BJ (cell line): Measurements from ENCODE around the gene PLD4. TPM values are rescaled to one million over a fixed set of nuclear protein-coding genes. Genes with fewer than 3 reads are reported as not detected.

Experiments
- CTCF ChIA-PET: fragments of 350-600 bp; formaldehyde crosslinking; extraction: SDS; loops from one replicate; lab custom pipeline; 2021; ENCODE audit warnings: antibody characterized with exemption, inconsistent platforms; lab: Yijun Ruan, JAX
- POLR2A ChIA-PET: fragments of 300-600 bp; sonication (Branson Sonifier 250); formaldehyde crosslinking; extraction: SDS; loops from one replicate; lab custom pipeline; 2021; ENCODE audit warnings: antibody characterized with exemption; lab: Charles Lee
- DNase-seq: peaks from one replicate; pipeline ENCODE4 v3.0.0-alpha.2; 2011; ENCODE audit warnings: low read depth
- H3K27me3 ChIP-seq: 2 replicates; pipeline ENCODE4 v1.6.0; 2011; ENCODE audit warnings: low read length; ENCODE audit not compliant: control insufficient read depth, insufficient read depth
- H3K36me3 ChIP-seq: 2 replicates; pipeline ENCODE4 v1.5.1; 2011; ENCODE audit warnings: low read length; ENCODE audit not compliant: control insufficient read depth, insufficient read depth
- H3K4me3 ChIP-seq: 2 replicates; pipeline ENCODE4 v1.5.1; 2011; ENCODE audit warnings: low read depth, mild to moderate bottlenecking, control low read depth, low read length
- polyA plus RNA-seq: library from polyadenylated mRNA; depleted of rRNA; stranded (reverse); fragments of >200 nt; gene quantifications from 2 replicates; pipeline ENCODE4 v1.2.3, GENCODE V29; 2011
- TF ChIP-seq, protein P1 (sequence below): IDR thresholded peaks from 2 replicates; pipeline ENCODE4 v1.5.1; 2011; ENCODE audit warnings: low read depth, mild to moderate bottlenecking, control low read depth, inconsistent platforms, low read length, moderate library complexity; ENCODE audit not compliant: insufficient read depth

PLD4 gene
- polyA plus RNA-seq, 1 experiment: 0.02 TPM

DNA sequence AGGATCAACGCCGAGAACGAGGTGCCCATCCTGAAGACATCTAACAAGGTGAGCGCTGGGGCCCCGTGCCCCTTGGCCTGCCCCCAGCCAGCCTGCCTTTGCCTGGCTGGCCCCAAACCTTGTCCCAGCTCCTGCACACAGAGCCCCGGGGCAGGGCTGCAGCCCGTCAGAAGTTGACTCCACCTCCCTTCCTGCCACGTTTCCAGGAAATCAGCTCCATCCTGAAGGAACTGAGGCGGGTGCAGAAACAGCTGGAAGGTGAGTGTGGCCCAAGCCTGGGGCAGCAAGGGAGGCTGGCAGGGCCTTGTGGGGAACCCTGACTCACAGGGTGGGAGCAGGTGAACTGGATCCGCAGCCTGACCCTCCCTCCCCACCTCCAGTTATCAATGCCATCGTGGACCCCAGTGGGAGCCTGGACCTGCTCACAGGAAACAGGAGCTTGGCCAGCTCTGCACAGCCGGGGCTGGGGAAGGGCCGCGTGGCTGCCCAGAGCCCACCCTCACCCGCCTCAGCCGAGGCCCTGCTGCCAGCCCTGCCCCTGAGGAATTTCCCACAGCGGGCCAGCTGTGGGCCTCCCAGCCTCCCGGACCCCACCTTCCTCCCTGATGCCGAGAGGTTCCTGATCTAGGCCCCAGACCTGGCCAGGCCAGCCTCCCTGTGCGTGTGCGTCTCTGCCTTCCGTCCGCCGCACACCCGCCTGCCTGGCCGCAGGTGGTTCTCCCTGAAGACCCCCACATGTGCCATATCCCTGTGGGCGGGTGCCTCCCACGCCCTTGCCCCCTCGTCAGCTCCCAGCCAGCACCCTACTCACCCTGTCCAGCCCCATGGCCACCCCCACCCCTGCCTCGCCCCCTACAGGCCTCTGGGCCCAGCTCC lies 30.1 kb upstream of the PLD4 start:
- H3K4me3 ChIP-seq: no peak overlapping the region
- CTCF ChIA-PET: interaction anchor here (0.5 to 4.5 kb wide), 6 partner anchors 10 to 151 kb away, joined by 3 to 55 read pairs (median 4); no protein-coding TSS in a partner anchor
- TF ChIP-seq, protein P1, sequence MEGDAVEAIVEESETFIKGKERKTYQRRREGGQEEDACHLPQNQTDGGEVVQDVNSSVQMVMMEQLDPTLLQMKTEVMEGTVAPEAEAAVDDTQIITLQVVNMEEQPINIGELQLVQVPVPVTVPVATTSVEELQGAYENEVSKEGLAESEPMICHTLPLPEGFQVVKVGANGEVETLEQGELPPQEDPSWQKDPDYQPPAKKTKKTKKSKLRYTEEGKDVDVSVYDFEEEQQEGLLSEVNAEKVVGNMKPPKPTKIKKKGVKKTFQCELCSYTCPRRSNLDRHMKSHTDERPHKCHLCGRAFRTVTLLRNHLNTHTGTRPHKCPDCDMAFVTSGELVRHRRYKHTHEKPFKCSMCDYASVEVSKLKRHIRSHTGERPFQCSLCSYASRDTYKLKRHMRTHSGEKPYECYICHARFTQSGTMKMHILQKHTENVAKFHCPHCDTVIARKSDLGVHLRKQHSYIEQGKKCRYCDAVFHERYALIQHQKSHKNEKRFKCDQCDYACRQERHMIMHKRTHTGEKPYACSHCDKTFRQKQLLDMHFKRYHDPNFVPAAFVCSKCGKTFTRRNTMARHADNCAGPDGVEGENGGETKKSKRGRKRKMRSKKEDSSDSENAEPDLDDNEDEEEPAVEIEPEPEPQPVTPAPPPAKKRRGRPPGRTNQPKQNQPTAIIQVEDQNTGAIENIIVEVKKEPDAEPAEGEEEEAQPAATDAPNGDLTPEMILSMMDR: no peak
- no peaks in the 10 kb centered on the region for H3K27me3 ChIP-seq
- no peak for DNase-seq
- peaks cover 5% of the 10 kb centered on the region; the same call in 1 of the 2 replicates for H3K36me3 ChIP-seq
- POLR2A ChIA-PET: no interaction called here

DNA sequence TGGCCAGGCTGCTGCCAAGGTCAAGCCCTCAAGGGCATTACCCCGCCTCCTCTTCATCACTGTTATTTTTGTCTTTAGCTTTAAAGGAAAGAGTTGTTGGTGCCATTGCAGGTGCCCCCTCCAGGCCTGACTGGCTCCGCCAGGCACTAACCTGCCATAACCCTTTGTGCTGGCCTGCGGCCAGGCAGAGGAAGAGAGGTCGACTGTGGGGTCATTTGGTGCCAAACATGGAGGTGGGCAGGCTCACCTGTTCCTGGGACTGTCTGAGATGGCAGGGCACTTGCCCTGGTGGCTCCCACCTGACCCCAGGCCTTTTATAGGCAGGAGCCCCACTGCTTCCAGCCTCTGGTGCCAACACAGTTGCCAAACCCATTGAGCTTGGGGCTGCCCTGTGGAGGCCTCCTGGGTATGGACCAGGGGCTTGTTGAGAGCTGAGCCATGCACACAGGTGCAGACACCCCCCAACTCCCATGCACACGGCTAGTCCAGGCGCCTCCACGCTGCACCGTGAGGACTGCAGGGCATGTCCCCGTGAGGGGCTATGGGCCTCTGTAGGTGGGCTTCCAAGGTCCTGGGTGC lies 29.4 kb upstream of the PLD4 start:
- TF ChIP-seq, protein P1: no peak
- POLR2A ChIA-PET: no interaction called here
- peaks cover 4% of the 10 kb centered on the region; the same call in 1 of the 2 replicates for H3K36me3 ChIP-seq
- CTCF ChIA-PET: interaction anchor here (0.5 to 4.5 kb wide), 15 partner anchors 9 to 151 kb away, joined by 3 to 55 read pairs (median 4); no protein-coding TSS in a partner anchor
- H3K27me3 ChIP-seq: no peaks in the 10 kb centered on the region
- DNase-seq: no peak
- H3K4me3 ChIP-seq: no peak overlapping the region

DNA sequence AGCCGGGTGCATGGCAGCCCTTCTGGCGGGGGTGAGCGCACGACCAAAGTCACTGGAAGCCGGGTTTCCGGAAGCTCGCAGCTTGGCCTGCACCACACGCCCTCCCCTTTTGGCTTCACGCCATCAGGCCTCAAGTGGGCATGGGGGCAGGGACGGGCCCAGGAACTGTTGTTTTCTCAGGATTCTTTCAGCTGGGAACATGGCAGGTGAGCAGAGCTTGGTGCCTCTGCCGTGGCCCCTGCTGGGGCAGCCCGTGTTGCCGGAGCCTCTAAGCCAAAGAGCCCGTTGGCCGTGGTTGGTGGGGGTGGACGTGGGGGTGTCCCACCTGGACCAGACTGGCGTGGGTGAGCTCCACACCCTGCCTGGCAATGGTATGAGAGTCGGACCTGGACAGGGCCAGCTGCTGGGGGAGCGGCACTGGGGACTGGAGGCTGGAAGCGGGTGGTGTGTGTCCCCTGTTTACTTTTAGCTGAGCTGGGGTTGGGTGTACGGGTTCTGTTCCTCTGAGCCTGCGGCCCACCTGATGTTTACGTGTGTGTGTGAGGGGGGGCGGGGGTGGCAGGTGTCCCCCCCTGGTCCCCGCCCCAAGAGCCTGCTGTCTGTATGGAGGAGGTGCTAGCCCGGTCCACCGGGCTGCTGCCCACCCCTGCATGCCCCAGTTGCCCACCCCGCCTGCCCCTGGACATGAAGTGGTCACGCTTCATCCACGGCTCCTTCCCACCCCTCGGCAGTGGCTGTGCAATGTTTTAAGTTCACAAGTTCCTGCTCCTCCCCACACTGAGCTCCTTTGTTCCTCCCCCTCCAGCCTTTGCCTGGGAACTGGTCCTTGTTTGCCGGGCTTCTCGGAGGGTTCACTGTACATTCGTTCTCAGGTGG lies 28.7 kb upstream of the PLD4 start:
- ChIA-PET CTCF (interaction anchor here (0.9 to 4.5 kb wide), 15 partner anchors 8 to 150 kb away, joined by 3 to 55 read pairs (median 4); no protein-coding TSS in a partner anchor), POLR2A (no interaction called here)
- Histone ChIP-seq H3K4me3 (no peak overlapping the region), H3K36me3 (peaks cover 4% of the 10 kb centered on the region; the same call in 1 of the 2 replicates), H3K27me3 (no peaks in the 10 kb centered on the region)
- no peak for DNase-seq
- TF ChIP-seq, protein P1: no peak

DNA sequence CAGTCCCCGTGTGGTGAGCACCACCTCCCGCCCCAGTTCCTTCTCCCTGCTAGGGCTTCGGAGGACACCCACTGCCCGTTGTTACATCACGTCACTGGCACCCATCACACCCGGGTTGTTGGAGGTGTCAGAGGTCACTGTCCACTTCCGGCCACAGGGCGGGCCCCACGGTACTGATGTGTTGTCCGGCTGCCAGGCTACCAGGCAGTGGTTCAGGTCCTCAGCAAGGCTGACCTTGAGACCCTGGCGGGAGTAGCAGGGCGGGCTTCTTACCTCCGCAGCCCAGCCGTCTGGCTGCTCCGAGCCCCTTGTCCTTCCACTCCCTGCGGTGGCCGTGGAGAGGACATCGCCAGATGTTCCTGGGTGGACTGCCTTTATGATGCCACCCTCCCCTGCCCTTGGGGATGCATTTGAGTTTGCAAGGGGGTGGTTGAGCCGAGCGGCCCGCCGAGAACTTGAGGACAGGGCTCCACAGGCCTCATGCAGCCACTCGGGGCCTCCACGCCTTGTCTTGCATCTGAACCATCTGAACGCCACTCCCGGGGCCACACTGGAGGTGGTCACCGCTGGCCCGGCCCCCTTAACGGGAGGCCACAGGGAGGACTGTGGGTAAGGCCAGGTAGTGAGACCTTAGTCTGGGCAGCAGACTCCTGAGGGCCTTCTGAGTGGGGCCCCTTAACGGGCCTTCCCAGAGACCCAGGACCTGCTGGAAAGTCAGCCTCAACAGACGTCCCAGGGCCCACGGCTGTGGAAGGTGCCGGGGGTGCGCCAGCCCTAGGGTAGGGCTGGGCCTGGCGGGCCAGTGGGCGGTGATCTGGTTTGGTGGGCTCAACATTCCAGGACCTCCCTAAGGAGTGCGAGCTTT lies 27.1 kb upstream of the PLD4 start:
- CTCF ChIA-PET: interaction anchor here (0.7 to 4.5 kb wide), 13 partner anchors 10 to 193 kb away, joined by 3 to 55 read pairs (median 4); no protein-coding TSS in a partner anchor

More for the DNA sequence above, 27.1 kb upstream of the PLD4 start:
- Histone ChIP-seq H3K27me3 (no peaks in the 10 kb centered on the region), H3K4me3 (no peak overlapping the region), H3K36me3 (peaks cover 4% of the 10 kb centered on the region; the same call in 1 of the 2 replicates)
- POLR2A ChIA-PET: no interaction called here
- TF ChIP-seq, protein P1: no peak
- no peak for DNase-seq
